Bronchial epithelial cell (primary cell): ENCODE data around the gene MECR. TPM values are rescaled to one million over a fixed set of nuclear protein-coding genes. Genes with fewer than 3 reads are reported as not detected.

ENCODE experiments used
- DNase-seq: peaks from one replicate; pipeline ENCODE4 v3.0.0-alpha.2; 2010; ENCODE audit warnings: low read depth
- FAIRE-seq: peaks from 2 replicates; lab custom pipeline; 2011; peaks lifted over from hg19 to GRCh38; lab: Jason Lieb, UNC
- H3K27me3 ChIP-seq: 2 replicates; pipeline ENCODE4 v1.5.1; 2011; ENCODE audit warnings: low read length; ENCODE audit not compliant: control insufficient read depth, insufficient read depth
- H3K36me3 ChIP-seq: 2 replicates; pipeline ENCODE4 v1.5.1; 2011; ENCODE audit warnings: low read length; ENCODE audit not compliant: control insufficient read depth, insufficient read depth
- H3K4me3 ChIP-seq: 2 replicates; pipeline ENCODE4 v1.5.1; 2011; ENCODE audit warnings: mild to moderate bottlenecking, low read depth, low read length, control low read depth
- total RNA-seq: library from RNA; depleted of rRNA; stranded (reverse); fragments of >200 nt; gene quantifications from 2 replicates; pipeline ENCODE4 v1.2.1, GENCODE V29; 2014
- TF ChIP-seq, protein P1 (sequence below): IDR thresholded peaks from 2 replicates; pipeline ENCODE4 v1.5.1; 2011; ENCODE audit warnings: mild to moderate bottlenecking, moderate library complexity, low read length, control low read depth, inconsistent platforms; ENCODE audit not compliant: insufficient read depth, severe bottlenecking

The MECR gene
- total RNA-seq, 1 donor from 2014 or later = 28.2 TPM

DNA sequence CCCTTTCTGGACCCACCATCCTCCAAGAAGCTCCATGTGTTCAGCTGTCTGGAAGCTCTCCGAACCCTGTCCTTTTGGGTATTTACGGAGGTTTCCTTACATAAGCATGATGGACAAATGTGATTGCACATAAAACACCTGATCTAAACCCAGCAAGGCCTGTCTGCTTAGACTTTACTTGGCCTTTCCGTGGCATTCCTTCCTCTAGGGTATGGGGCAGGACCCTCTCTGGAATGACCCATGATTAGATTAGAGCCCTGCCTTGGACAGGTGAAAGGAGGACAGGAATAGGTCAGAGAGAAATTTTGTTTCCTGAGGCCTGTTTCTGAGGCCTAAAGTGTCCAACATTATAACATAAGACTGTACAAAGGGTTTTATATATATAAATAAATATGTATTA, 22.4 kb upstream of the MECR start:
- FAIRE-seq (no peak), DNase-seq (no peak)
- Histone ChIP-seq H3K4me3 (no peak overlapping the region), H3K27me3 (no peaks in the 10 kb centered on the region), H3K36me3 (no peaks in the 10 kb centered on the region)
- TF ChIP-seq, protein P1, sequence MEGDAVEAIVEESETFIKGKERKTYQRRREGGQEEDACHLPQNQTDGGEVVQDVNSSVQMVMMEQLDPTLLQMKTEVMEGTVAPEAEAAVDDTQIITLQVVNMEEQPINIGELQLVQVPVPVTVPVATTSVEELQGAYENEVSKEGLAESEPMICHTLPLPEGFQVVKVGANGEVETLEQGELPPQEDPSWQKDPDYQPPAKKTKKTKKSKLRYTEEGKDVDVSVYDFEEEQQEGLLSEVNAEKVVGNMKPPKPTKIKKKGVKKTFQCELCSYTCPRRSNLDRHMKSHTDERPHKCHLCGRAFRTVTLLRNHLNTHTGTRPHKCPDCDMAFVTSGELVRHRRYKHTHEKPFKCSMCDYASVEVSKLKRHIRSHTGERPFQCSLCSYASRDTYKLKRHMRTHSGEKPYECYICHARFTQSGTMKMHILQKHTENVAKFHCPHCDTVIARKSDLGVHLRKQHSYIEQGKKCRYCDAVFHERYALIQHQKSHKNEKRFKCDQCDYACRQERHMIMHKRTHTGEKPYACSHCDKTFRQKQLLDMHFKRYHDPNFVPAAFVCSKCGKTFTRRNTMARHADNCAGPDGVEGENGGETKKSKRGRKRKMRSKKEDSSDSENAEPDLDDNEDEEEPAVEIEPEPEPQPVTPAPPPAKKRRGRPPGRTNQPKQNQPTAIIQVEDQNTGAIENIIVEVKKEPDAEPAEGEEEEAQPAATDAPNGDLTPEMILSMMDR = no peak

DNA sequence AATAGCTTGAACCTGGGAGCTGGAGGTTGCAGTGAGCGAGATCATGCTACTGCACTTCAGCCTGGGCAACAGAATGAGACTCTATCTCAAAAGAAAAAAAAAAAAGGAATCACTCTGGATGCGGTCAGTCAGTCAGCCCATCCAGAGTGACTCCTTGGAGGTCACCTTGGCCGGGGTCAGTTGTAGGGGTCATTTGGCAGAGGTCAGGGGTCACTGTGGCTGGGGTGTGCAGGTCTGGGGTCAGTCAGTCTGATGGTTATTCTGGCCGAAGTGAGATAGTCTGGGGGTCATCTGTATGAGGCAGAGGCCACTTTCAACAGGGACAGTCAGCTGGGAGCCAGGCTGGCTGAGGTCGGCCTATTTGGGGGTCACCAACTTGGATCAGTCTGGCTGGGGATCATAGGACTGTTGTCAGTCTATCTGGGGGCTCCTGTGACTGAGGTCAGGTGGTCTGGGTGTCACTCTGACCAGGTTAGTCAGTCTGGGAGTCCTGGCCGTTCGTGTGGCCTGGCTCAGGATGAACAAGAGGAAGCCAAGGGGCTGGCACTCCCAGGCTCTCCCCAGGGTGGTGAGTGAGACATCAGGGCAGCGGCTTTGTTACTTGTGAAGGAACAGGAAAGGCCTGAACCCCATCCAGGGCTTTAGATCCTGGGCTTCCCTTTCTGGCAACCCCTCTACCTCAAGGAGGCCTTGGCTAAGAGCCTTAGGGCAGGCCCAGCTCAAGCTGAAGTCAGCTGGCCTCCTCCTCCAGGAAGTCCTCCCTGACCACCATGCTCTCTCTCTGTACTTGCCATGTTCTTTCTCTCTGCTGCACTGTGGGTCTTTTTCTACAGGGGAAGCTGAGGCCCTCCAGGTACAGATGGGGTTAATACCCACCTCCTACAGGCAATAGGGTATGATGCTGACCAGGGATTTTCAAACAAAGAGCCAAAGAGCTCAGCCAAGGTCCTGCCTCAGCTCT, 20.7 kb upstream of the MECR start:
- no peak overlapping the region for H3K4me3 ChIP-seq
- no peaks in the 10 kb centered on the region for H3K36me3 ChIP-seq
- FAIRE-seq (no peak), DNase-seq (no peak)
- no peaks in the 10 kb centered on the region for H3K27me3 ChIP-seq
- TF ChIP-seq, protein P1 = no peak

DNA sequence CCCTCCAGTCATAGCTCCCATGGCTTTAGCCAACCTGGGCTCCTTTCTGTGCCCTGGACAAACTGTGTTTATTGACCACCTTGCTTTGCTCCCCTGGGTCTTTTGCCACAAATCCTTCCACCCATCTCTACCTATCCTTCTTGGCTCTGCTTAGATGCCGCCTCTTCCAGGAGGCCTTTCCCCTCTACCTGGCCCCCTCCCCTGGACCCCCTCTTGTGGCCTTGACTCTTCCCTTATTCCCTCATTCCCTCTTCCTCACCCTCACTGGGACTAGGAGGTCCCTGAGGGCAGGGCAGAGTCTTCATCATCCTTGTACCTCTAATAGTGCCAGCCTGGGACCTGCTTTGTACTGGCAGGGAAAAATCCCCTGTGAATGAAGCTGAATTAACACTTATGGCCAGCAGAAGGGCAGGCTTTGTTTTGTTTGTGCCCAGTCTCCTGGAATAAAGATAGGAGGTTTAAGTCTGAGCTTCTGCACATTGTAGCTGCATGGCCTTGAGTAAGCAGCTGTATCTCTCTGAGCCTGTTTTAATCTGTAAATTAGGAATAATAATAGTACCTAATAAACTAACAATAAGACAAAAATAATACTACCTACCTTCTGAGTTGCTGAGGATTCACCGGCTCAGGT, 19.3 kb upstream of the MECR start:
- TF ChIP-seq, protein P1 = no peak
- no peaks in the 10 kb centered on the region for H3K27me3 ChIP-seq
- H3K36me3 ChIP-seq = no peaks in the 10 kb centered on the region
- DNase-seq (no peak), FAIRE-seq (no peak)
- no peak overlapping the region for H3K4me3 ChIP-seq

DNA sequence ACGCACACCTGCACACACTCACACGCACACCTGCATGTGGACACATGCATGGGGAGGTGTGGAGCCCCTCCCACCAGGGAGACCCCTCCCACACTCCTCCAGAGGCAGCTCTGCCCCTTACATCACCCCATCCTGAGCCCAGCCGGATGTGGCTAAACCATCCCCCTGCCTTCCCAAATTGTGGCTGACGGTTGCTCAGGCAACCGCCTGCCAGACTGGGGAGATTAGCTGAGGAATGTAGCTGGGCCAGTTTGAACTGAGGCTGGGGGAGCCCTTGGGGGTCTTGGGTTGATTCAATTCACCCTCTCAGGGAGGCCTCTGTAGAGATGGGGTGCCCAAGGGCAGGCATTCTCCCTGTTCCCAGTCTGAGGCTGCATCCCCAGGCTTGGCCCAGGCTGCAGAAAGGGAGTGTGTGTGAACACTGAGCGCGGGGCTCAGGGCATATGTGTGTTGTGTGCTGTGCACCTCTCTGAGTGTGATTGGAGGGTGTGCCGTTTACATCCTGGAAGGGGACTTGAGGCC, 18.5 kb upstream of the MECR start:
- DNase-seq = peak; percentile 40
- no peak for FAIRE-seq
- H3K27me3 ChIP-seq = no peaks in the 10 kb centered on the region
- TF ChIP-seq, protein P1 = no peak
- H3K36me3 ChIP-seq = no peaks in the 10 kb centered on the region
- H3K4me3 ChIP-seq = no peak overlapping the region

DNA sequence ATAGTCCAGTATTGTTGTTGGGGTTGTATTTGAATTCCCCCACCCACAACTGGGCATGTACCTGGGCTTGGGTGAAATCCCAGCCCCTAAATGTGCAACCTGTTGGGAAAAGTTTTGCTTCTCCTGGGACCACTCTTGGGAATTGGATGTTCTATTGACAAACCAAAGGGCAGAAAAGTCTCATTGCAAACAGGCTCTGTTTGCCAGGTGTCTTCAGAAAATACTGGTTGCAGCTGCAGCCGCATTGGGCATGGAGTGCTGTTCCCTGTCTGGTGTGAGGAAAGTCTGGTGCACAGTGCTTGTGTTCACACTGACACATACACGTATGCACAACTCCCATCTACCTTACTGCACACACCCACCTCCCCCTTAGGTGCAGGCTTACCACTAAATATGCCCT, 17.7 kb upstream of the MECR start:
- FAIRE-seq (peak; percentile 91), DNase-seq (no peak)
- H3K36me3 ChIP-seq = no peaks in the 10 kb centered on the region
- no peaks in the 10 kb centered on the region for H3K27me3 ChIP-seq
- H3K4me3 ChIP-seq = no peak overlapping the region
- TF ChIP-seq, protein P1 = no peak
